ENCODE data around the gene LENG8.
A peak's percentile ranks its signal among the peaks of the same experiment; 100 is the strongest.
"Not testable (repeated sequence)": the region's sequence is repeated elsewhere in the genome, so short reads cannot be mapped to it uniquely, and the experiment has no call there.

The LENG8 gene

DNA sequence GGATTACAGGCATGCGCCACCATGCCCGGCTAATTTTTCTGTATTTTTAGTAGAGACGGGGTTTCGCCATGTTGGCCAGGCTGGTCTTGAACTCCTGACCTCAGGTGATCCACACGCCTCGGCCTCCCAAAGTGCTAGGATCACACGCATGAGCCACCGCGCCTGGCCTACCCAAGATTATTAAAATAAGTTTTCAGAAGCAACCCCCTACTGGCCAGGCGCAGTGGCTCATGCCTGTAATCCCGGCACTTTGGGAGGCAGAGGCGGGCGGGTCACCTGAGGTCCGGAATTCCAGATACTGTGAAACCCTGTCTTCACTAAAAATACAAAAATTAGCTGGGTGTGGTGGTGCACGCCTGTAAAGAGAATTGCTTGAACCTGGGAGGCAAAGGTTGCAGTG lies 2.6 kb upstream of the LENG8 start:
- not testable (repeated sequence) for DNase-seq

DNA sequence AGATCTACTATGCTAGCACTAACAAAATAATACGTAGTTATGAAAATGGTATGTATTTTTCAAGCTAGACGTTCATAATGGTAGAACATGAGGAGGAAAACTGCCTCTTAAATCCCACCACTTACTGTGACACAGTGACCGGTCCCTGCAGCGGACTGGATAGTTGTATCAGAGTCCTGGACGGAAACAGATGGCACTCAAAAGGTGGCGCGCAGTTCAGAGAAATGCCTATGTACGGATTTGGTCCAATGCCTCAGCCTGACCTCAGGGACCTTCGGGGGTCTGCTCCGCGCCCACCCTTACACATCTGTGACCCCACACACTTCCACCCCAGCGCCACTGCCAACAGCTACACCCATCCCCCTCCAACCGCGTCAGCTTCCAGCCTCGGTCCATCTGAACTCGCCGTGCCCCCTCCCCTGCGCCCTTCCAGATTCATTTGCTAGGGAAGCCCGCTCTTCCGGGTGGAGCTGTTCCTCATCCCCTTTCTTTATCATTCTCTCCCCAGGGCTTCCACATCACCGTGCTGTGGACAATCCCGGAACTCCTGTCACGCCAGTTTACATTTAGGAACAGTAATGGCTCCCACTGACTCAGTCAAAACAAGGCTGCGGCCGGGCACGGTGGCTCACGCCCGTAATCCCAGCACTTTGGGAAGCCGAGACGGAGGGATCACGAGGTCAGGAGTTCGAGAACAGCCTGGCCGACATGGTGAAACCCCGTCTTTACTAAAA lies 792 bp upstream of the LENG8 start:
- DNase-seq: peak; percentile 79

GRCh38 chr19:54449701-54450069 lies 686 bp downstream of the LENG8 start:
- no peak for DNase-seq

DNA sequence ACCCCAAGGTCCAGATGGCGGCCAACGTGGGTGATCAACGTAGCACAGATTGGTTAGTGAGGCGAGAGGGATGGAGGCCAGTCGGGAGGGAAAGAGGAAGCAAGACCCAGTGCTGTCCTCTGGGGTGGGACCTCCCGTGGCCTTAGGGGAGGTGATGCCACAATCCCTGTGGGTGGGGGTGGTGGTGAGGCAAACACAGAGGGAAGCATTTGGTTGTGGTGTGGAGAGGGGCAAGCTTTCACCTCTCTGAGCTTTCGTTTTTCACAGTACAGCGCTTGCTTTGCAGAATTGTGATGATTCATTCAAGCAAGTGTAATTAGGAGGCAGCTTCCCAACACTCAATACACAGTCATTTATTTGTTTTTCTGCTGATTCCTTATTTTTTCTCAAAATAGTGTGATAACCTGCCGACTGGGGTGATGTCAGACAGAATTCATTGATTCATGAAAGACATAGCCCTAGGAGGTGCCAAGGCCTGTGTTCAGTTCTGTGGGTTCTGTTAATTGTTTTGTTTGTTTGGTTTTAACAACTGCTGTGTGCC lies 2.4 kb downstream of the LENG8 start:
- DNase-seq: no peak

GRCh38 chr19:54451997-54452396 lies 3.0 kb downstream of the LENG8 start:
- no peak for DNase-seq

DNA sequence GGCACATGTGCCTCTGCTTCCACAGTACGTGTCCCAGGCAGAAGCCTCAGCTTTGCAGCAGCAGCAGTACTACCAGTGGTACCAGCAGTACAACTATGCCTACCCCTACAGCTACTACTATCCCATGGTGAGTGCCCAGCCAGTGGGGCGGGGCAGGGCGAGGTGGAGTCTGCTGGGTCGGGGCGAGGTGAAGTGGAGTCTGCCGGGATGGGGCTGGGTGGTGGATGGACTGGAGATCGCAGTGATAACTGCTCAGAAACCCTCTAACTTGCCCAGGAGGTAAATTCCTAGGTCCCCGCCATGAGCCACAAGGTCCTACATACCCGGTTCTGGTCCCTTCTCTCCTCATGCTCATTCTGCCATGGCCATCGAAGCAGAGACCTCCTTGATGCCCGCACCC lies 3.6 kb downstream of the LENG8 start:
- no peak for DNase-seq

DNA sequence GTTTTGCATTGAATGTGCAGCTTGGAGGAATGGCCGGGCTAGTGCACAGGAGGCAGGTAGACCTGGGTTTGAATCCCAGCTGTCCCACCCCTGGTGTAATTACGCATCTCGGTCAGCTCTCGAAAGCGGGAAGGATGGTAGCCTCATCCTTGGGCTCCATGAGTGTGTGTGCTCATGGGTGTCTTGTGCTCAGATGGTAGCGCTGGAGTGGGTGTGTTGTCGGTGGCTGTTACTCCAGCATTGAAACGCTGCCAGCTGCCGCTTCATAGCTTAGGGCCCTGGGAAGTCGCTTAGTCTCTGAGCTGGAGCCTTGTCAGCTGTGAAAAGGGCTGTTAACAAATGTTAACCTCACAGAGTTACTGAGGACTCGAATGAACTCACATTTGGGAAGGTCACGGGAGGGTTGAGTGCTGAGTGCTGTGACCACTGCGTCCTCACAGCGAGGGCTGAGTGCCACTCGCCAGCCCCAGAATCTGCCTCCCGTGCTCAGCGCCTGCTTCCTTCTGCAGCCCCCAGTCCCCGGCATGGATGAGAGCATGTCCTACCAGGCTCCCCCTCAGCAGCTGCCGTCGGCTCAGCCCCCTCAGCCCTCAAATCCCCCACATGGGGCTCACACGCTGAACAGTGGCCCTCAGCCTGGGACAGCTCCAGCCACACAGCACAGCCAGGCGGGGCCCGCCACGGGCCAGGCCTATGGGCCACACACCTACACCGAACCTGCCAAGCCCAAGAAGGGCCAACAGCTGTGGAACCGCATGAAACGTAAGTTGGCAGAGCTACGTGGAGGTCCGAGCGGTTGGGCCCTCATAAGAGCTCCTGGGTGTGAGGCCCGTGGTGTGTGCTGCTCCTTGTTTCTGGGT lies 5.2 kb downstream of the LENG8 start:
- DNase-seq: no peak

DNA sequence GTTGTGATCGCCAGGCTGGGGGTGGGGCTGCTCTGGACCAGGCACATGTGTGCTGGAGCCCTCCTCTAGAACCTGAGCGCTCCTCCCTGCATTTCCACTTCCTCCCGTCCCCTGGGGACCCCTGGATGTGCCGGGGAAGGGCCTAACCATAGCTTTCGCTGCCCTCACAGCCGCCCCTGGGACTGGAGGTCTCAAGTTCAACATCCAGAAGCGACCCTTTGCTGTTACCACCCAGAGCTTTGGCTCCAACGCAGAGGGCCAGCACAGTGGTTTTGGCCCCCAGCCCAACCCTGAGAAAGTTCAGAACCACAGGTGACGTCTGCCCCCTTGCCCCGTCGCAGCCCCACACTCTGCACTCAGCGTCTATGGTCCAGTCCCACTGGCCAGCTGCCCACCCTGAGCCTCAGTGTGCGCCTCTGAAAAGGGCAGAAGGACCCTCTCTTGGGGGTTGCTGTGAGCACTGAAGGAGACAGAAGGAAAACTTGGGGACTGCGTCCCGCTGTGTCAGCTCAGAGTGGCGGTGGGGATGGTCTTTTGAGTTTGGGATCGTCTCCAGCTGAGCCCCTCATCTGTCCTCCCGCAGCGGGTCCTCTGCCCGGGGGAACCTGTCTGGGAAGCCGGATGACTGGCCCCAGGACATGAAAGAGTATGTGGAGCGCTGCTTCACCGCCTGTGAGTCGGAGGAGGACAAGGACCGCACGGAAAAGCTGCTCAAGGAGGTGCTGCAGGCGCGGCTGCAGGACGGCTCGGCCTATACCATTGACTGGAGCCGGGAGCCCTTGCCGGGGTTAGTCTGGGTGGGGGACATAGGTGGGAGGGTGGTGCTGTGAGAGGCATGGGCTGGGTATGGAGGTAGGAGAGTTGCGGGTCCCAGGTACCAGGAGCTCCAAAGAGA lies 6.0 kb downstream of the LENG8 start:
- no peak for DNase-seq

DNA sequence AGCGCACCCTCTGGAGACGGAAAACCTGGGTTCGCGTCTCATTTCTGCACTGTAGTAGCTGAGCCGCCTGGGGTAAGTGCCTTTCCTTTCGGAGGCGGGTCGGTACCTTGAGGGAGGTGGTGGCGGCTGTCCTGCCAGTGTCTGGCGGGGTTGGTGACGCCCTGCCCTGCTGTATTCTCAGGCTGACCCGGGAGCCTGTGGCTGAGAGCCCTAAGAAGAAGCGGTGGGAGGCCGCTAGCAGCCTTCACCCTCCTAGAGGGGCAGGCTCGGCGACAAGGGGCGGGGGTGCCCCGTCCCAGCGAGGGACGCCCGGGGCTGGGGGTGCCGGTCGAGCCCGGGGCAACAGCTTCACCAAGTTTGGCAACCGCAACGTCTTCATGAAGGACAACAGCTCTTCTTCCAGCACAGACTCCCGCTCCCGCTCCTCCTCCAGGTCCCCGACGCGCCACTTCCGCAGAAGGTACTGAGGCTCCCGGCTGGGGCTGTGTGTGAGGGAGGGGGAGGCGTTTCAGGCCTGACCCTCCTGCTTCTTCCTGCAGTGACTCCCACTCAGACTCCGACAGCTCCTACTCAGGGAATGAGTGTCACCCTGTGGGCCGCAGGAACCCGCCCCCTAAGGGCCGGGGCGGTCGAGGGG lies 6.9 kb downstream of the LENG8 start:
- DNase-seq: no peak

DNA sequence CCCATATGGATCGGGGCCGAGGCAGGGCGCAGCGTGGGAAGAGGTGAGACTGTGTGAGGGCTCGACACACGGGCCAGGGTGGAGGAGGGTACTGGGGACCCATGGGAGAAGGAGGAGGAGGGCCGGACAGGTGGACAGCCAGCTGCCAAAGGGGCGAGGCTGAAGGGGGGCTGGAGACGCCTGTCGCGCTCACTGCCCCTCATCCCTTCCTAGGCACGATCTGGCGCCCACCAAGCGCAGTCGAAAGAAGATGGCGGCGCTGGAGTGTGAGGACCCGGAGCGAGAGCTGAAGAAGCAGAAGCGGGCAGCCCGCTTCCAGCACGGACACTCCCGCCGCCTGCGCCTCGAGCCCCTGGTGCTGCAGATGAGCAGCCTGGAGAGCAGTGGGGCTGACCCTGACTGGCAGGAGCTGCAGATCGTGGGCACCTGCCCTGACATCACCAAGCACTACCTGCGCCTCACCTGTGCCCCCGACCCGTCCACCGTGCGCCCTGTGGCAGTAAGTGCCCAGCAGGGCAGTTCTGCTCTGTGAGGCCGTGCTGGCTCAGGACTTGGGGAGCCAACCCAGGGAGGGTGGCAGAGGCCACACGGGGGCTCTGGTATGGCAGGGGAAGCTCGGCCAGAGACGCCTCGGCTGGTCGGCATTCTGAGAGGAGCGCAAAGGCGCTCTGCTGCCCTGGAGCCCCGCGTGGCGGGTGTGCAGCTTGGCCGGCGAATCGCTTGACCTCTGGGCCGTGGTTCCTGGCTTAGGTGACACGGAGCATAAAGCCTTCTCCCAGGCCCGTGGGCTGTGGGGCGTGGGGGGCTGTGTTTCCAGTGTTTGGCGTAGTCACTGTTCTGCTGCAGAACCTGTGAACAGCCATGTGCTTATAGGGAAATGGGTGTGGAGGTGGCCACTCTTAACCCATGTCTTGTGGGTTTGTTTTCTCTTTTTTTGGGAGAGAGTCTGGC lies 7.7 kb downstream of the LENG8 start:
- DNase-seq: no peak

DNA sequence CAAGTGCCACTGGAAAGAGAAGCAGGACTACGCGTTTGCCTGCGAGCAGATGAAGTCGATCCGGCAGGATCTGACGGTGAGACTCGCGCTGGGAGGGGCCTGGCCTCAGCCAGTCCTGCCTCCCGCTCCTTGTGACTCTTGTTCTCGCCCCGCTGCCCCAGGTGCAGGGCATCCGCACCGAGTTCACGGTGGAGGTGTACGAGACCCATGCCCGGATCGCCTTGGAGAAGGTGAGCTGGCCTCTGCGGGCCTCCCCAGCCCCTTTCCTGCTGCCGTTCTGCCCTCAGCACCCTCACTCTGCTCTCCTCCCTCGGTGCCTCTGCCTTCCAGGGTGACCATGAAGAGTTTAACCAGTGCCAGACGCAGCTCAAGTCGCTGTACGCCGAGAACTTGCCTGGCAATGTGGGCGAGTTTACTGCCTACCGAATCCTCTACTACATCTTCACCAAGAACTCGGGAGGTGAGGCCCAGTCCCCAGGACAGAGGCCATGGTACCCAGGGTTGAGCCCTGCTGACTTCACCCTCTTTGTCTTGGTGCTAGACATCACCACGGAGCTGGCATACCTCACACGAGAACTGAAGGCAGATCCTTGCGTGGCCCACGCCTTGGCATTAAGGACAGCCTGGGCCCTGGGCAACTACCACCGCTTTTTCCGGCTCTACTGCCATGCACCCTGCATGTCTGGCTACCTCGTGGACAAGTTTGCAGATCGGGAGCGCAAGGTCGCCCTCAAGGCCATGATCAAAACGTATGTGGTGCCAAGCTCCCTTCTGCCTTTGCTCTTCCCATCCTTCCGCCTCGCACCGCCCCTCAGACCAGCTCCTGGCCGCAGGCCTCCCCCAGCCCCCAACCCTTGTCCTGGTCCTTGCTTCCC lies 9.0 kb downstream of the LENG8 start:
- no peak for DNase-seq

- no peak for DNase-seq
Observed at GRCh38 chr19:54458648-54459281, 9.8 kb downstream of the LENG8 start.

GRCh38 chr19:54459282-54460229 lies 10.6 kb downstream of the LENG8 start:
- DNase-seq: no peak

DNA sequence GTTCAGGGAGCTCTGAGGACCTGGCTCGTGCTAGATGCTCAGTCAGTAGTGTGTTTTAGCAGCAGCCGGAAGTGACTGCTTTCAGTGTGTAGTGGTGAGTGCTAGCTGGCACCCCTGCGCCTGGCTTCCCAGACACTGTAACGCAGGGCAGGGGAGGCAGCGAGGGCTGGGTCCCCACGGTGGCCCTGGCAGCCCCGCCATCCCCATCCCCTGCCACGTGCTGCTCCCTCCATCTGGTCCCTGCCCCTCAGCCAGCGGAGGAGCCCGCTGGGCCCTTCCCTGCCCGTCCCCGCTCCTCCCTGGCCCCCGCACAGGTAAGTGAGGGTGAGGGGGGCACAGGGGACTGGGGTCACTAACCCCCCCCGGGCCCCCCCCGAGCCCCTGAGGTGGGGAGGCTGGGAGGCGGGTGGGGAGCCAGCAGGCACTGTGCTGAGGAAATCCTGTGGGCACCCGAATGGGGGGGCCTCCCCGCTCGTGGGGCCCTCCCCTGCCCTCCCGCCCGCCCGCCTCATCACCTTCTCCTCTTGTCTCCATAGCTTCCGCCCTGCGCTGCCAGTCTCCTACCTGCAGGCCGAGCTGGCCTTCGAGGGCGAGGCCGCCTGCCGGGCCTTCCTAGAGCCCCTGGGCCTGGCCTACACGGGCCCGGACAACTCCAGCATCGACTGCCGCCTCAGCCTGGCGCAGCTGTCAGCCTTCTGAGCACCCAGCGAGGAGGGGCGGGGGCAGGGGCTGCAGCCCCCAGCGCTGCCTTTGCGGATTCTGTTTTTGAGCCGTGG lies 11.4 kb downstream of the LENG8 start:
- no peak for DNase-seq

- no peak for DNase-seq
Observed at GRCh38 chr19:54461210-54461609, 12.2 kb downstream of the LENG8 start.

DNA sequence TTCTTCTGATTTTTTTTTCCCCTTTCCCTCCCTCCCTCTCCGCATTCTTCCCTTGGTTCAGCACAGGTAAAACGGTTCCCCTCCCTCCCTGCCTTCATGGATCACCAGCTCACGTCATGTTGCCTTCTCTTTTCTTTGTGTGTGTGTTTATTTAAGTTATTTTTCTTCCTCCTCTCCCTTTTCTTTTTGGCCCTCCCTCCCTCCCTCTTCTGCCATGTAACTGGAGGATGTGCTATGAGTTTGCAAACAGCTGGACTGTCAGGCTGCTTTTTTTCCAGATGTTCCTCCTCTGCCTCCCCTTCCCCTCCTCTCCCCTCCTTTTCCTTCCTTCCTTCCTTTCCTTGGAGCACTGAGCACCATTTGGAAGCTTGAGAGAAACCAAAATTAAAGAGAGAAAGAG lies 12.6 kb downstream of the LENG8 start:
- no peak for DNase-seq

DNA sequence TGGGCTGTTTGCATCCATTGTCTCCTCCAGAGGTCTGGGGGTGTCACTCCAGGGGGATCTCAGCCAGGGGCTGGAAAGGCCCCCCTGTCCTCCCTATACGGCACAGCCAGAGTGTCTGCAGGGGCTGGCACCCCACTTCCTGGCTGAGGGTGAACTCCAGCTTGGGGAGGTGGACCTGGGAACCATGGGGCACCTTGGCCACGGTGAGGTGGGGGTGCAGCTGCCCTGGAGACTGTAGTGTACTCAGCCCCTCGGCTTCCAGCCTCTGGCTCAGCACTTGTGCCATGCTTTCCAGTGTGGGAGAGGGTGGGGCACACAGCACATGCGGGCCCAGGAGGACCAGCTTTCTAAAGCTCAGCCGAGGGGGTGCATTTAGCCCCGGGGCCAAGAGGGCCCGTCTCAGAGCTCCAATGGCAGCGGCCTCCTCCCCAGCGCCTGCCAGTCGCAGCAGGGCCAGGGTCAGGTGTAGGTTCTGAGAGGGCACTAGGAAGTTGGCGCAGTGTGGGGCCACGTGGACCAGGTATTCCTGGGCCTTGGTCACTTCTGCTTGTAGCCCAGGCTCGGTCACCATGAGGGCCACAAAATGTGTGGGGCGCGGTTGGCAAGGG lies 13.2 kb downstream of the LENG8 start:
- DNase-seq: peak; percentile 63
